ENCODE results near the gene ATP6V1G1.
"Not testable (repeated sequence)": the region's sequence is repeated elsewhere in the genome, so short reads cannot be mapped to it uniquely, and the experiment has no call there.

Gene ATP6V1G1

GRCh38 chr9:114578134-114578533 lies 9.4 kb upstream of the ATP6V1G1 start:
- not testable (repeated sequence) for H3K4me3 ChIP-seq (ENCODE audit: low read depth, low read length)

GRCh38 chr9:114580609-114581193 lies 6.9 kb upstream of the ATP6V1G1 start:
- H3K4me3 ChIP-seq (ENCODE audit: low read depth, low read length) = no peak overlapping the region

GRCh38 chr9:114583371-114584155 lies 4.0 kb upstream of the ATP6V1G1 start:
- H3K4me3 ChIP-seq (ENCODE audit: low read depth, low read length) = no peak overlapping the region

- H3K4me3 ChIP-seq (ENCODE audit: low read depth, low read length) = peak overlapping the region; percentile 99
These were observed 641 bp downstream of the ATP6V1G1 start for GRCh38 chr9:114588210-114588609.

DNA sequence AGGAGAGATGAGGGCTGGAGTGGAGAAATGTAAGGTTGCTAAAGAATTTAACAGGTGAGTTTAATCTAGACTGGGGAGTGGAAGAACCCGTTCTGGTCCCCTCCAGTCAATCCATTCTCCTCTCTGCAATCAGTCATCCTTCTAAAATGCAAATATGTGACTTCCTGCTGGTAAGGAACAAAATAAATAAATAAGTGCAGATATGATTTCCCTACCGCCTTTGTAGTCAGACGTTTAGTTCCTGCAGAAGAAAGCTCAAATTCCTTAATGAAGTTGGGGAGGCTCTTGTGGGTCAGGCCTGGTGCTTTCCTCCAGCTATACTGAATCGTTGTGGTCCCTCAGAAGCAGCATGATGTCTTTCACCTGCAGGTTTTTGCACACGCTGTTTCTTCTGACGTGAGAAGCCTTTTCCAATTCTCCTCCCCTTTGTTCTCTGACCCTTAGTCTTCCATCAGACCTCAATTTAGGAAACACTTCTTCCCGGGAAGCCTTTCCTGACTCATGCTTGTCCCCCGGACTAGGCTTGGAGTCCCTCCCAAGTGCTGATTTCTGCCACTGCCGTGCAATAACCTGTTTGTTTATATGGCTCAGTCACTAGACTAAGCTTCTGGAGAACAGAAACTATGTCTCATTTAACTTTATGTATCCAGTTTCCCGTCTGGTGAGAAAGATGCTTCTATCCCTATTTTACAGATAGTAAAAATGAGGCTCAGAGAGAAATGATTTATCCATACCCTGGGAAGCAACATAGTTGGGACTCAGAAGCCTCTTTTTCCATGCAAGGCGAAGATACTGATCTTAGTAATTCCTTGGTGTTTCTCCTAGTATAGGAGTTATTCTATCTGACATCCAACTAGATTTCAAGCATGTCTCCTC lies 1.3 kb downstream of the ATP6V1G1 start:
- peak overlapping the region; percentile 99 for H3K4me3 ChIP-seq (ENCODE audit: low read depth, low read length)

- no peak overlapping the region for H3K4me3 ChIP-seq (ENCODE audit: low read depth, low read length)
These were observed 2.8 kb downstream of the ATP6V1G1 start for GRCh38 chr9:114590328-114590727.

GRCh38 chr9:114591291-114591787 lies 3.8 kb downstream of the ATP6V1G1 start:
- H3K4me3 ChIP-seq (ENCODE audit: low read depth, low read length) = no peak overlapping the region

DNA sequence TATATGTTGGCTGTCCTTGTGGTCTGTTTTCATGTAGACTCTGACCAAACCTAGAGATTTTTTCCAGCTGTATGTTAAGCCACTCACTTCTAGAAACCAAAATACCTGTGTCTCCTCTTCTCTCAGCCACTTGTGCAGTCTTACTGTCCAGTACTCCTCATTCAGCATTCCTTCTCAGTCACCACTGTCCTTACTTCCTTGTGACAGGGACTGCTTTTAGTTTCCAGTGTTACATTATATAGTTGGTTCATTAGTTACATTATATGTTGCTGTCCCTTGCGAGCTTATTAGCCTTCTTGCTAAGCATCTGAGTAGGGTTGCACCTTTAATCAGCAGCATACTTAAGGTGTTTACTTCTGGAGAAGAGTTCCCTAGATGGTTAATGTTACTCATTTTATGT lies 4.3 kb downstream of the ATP6V1G1 start:
- H3K4me3 ChIP-seq (ENCODE audit: low read depth, low read length) = no peak overlapping the region

GRCh38 chr9:114592356-114592755 lies 4.8 kb downstream of the ATP6V1G1 start:
- H3K4me3 ChIP-seq (ENCODE audit: low read depth, low read length) = no peak overlapping the region

- no peak overlapping the region for H3K4me3 ChIP-seq (ENCODE audit: low read depth, low read length)
These were observed 6.6 kb downstream of the ATP6V1G1 start for GRCh38 chr9:114594136-114594535.

GRCh38 chr9:114600502-114601248 lies 13.1 kb downstream of the ATP6V1G1 start:
- not testable (repeated sequence) for H3K4me3 ChIP-seq (ENCODE audit: low read depth, low read length)

GRCh38 chr9:114601787-114602186 lies 14.2 kb downstream of the ATP6V1G1 start:
- not testable (repeated sequence) for H3K4me3 ChIP-seq (ENCODE audit: low read depth, low read length)

DNA sequence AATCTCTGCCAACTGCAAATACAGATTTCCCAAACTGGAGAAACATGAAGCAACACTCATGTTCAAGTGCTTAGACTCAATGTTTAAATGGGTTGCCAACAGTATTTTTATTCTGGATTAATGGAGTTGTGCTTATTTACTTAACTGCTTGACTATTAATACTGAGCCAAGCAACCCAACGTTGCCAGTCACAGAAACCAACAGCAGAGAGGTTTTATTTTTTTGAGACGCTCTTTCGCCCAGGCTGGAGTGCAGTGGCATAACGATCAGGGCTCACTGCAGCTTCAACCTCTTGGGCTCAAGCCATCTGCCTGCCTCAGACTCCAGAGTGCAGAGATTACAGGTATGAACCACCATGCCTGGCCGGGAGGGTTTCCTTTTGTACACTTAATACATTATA lies 15.1 kb downstream of the ATP6V1G1 start:
- H3K4me3 ChIP-seq (ENCODE audit: low read depth, low read length) = no peak overlapping the region

DNA sequence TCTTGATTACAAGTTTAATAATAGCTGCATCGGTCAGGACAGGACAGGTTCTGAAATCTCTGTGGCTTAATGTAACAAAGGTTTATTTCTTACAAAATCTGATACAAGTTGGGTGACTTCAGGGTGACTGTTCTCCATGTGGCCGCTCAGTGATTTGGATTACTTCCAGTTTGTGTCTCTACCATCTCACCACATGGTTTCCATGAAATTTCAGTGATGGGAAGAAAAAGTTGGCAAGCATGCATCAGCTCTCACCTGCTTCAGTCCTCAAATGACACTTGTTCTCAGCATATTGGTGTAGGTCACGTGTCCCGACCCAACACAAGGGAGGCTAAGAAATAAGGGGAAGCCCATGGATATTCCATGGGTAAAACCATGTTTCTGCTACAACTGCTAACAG lies 15.7 kb downstream of the ATP6V1G1 start:
- no peak overlapping the region for H3K4me3 ChIP-seq (ENCODE audit: low read depth, low read length)

DNA sequence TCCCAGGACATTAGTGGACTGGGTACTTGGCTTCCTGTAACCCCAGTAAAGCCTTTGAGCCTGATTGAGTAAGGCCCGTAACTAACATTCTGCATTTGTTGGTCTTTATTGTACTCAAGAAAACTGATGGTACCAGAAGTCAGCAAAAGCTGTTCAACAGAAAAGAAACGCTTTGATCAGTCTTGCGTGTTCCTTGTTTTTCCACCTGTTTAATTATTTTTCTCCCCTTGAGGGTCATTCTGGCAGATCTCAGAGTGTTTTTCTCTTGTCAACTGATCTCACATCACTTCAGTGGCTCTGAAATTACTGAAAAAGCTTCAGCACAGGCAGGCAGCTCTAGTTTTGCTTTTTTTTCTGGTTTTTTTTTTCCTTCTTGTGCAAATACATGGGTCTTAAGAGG lies 17.4 kb downstream of the ATP6V1G1 start:
- no peak overlapping the region for H3K4me3 ChIP-seq (ENCODE audit: low read depth, low read length)

GRCh38 chr9:114606068-114606467 lies 18.5 kb downstream of the ATP6V1G1 start:
- no peak overlapping the region for H3K4me3 ChIP-seq (ENCODE audit: low read depth, low read length)

DNA sequence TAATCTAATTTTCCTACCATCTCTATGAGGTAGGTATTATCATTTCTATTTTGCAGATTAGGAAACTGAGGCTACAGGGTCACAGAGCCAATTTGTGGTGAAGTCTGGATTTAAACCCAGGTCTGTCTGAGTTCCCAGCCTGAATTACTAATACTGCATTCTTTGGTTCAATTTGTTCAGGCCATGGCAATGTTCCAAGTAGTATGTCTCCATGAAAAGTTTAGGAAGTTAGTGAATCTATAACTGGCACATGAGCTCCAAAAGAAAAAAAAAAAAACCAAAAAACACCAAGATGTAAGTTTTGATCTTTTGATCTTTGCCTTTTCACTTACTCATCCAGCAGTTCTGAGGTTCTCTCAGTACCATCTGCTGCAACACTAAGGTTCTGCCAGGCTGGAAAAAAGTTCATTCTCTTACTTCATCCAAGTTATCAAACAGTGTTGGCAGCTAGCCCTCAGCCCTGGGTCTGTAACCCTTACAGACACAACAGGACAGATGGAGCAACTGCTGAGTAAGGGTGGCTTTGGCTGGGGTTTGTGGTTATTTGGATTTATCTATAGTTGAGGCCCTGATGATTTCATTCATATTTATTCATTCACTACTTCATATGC lies 19.1 kb downstream of the ATP6V1G1 start:
- H3K4me3 ChIP-seq (ENCODE audit: low read depth, low read length) = no peak overlapping the region

DNA sequence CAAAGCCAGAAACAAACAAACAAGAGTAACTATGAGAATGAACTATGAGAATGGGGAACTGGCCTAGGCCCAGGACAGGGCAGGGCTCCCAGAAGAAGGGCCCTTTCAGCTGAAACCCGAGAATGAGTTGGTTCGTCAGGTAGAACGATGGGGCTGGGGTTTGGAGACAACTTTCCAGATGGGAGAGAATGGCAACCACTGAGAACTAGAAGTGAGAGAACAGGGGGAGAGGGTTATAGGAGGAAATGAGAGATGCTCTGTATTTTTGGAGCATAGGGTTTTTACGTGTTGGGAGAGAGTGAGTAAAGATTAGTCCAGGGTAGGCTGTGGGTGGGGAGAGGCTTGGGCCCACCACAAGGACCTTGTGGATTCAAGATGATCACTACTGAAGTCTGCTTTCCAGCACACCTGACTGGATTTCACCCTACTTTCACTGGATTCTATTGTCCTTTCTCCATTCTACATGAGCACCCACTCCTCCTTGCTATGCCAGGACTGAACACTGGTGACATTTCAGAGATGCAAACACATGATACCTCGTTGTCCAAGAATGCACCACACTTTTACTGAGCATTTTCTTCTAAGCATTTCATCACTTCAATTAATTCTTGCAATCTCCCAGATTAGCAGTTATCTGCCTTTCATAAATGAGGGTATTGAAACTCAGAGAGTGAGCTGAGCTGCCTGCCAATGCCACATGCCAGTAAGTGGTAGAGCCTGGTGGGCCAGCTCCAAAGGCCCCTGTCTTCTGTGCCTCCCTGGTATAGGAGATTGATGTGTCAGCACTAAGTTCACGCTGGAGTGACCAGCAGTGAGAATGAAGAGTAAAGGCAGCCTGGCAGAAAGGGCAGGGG lies 20.3 kb downstream of the ATP6V1G1 start:
- no peak overlapping the region for H3K4me3 ChIP-seq (ENCODE audit: low read depth, low read length)

DNA sequence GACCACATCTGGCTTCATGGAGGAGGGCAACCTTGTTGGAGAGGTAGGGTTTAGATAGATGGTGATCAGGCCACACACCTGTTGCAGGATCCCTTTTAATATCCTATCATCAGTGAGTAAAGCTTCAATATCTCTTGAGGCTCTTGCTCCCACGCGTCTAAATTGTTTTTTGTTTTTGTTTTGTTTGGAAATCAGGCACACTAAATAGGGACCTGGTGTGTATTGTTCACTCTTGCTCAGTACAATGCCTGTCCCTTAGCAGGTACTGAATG lies 20.9 kb downstream of the ATP6V1G1 start:
- H3K4me3 ChIP-seq (ENCODE audit: low read depth, low read length) = no peak overlapping the region

All from iPS-11a (cell line).